HG02938 (cell line): ENCODE data around the gene NAXD.

Source experiments
- ATAC-seq: cut with Tn5 transposase; IDR thresholded peaks from one replicate; pipeline ENCODE4 v1.9.1; 2021; ENCODE audit warnings: mild to moderate bottlenecking, moderate library complexity; ENCODE audit not compliant: unreplicated experiment

NAXD gene

GRCh38 chr13:110643324-110643723 is 28.0 kb downstream of the NAXD start:
- no peak for ATAC-seq

GRCh38 chr13:110643768-110644421 is 28.6 kb downstream of the NAXD start:
- no peak for ATAC-seq

DNA sequence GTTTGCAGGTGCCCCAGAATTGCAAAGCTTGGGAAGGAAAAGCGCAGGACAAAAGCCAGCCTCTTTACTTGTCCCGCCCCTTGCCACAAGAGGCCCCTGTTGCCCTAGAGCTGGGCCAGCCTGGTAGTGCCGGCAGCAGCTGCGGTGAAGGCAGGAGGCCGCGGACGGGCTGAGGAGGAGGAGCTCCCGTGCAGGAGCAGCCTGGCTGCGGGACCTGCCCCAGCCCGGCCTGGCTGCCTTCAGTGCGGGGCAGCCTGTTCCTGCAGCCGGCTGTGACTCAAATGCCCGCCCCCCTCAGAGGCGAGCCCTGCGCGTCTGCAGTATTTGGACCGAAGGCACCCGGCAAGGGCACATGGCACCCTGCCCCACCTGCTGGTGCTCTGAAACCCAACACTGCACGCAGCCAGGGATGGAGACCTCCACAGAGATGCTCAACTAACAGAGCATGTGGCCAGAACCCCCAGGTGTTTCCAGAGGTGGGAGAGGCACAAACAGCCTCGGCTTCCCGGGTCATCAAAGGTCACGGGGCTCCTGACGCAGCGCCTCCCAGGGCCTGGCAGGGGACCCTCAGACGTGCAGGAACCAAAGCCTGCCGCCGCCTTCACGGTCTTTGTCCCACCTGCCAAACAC is 29.7 kb downstream of the NAXD start:
- ATAC-seq: peak; percentile 77

DNA sequence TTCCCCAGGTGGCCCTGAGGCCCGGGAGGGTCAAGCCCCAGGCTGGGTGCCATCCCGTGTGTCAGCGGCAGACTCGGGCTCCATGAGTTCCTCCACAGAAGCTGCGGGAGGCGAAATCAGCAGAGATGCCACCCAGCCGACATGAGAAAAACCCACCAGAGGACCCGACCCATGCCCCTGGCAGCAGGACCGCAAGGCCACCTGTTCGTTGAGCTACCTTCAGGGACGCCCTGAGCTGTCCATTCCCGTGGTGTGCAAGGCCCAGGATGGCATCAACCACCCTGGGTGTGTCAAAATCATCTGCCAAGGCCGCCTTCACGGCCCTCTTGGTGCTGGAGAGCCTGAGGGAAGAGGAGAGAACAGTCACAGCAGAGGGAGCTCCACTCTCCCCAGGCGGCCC is 30.4 kb downstream of the NAXD start:
- ATAC-seq: no peak

GRCh38 chr13:110646442-110647364 is 31.4 kb downstream of the NAXD start:
- ATAC-seq: no peak

DNA sequence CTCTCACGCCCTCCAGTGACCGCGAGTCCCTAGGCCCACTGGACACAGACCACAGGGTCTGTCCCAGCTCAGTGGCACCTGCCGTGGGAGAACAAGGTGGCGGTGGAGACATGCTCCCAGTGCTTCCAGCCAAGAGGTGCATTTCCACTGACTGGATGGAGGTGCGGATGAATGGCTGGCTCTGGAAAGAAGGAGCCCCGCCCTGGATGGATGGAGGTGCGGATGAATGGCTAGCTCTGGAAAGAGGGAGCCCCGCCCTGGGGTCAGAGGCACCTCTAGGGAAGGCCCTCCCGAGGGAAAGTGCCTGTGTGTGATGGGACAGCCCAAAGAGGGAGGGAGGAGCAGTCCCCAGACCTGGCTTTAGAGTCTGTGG is 32.0 kb downstream of the NAXD start:
- no peak for ATAC-seq

- no peak for ATAC-seq
These were observed 32.9 kb downstream of the NAXD start for GRCh38 chr13:110648146-110648819.

DNA sequence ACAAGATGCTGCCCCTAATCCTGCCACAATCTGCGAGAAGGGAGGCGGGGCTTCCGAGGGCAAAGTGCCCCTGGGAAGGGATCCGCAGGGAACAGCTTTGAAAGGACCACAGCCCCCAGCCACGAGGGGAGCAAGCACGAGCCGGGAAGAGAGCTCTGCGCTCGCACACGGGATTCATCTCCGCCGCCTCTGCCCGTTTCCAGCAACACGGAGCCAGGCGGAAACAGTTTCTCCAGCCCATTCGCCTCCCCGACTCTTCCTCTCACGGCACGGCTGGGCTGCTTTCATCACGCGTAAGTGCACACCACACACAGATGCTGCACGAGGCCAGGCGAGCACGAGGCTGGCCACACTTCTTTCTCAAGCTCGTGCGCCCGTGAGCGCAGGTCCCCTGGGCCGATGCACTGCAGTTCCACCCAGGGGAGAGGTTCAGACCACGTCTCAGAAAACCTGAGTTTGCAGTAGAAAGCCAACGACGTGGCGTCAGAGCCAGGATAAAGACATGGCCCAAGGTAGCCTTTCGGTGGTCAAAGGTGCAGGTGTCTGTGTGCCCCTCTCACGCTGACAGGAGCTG is 33.6 kb downstream of the NAXD start:
- ATAC-seq: no peak

DNA sequence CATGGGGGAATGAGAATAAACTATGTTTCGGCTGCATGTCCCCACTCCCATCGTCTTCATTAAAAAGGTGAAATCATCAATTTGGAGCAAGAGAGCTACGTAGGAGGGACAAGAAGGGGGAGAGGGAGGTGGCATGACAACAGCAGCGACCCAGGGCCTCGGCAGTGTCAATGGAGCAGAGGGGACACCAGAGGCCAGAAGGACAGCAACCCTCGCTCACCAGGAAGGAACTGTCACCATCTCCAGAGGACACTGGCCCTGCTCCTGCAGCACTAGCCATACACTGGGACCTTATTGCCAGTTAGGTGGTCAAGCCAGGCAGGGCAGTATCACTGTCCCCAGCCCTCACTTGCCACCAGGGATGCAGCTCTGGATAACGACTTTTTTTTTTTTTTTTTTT is 34.2 kb downstream of the NAXD start:
- no peak for ATAC-seq

DNA sequence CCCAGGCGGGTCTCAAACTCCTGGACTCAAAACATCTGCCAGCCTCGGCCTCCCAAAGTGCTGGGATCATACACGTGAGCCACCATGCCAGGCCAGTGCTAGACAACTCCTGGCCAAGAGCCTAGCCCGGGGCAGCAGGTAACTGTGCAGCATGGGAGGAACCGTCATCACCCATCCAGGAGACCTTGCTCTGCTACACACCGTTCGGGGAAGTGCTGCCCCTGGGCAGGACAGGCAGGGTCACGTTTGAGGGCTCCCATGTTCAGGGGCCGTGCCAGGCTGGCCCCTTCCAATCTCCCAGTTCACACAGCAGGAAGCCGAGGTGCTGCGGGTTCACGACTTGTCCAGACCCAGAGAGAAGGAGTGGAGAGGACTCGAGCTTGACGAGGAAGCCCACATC is 35.1 kb downstream of the NAXD start:
- ATAC-seq: no peak

GRCh38 chr13:110651271-110651670 is 35.9 kb downstream of the NAXD start:
- no peak for ATAC-seq

- ATAC-seq: no peak
These were observed 36.4 kb downstream of the NAXD start for GRCh38 chr13:110651726-110652230.

- no peak for ATAC-seq
These were observed 36.9 kb downstream of the NAXD start for GRCh38 chr13:110652231-110652730.

DNA sequence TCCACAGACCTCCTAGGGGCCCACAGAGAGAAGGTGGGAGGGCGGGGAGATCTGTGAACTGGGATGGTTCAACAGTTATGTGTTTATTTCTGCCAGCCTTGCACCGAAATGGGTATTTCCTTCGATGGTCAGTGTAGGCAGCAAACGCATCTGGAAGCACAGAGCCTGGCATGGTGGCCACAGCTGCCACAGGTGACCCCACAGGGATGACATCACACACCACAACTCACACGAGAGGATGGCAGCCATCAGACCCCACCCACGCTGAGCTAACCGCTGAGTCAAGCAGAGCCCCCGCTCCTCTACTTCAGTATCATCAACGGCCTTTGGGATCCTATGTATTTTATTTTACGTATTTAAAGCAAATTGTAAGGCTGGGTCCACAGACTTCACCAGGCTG is 37.4 kb downstream of the NAXD start:
- ATAC-seq: no peak

DNA sequence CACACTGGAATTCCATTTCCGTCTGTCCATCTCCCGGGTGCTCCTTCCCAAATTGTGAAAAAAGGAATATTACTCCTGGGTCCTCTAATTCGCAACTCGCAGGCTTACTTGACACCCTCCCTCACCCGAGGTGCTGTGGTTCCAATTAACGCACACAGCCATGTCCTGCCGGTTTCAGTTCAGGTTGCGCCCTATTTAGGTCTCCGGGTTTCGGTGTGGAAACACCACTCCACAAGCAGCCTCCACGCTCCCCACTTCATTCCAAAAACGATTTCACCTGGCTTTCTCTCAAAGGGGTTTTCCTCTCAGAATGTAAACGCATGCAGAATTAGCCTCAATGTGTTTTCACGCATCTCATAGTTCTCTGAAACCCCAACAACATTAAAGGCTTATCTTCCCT is 37.9 kb downstream of the NAXD start:
- no peak for ATAC-seq

DNA sequence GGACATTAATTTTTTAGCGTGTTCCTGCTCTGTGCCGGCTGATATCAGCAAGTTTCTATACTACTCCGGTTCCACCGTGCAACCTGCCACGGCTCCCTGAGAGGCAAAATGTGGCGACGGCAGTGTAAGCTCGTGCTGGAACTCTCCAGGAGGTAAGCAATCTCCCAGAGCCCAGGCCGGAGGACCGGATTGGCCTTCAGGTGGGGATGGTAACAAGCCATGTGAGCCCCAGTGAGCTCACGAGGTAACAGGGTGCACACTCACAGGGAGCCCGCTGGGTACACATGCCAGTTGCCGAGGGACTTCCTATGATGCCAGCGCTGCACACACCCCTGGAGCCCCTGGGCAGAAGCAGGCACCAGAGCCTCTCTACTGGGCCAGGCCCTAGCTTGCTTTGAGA is 38.5 kb downstream of the NAXD start:
- no peak for ATAC-seq

DNA sequence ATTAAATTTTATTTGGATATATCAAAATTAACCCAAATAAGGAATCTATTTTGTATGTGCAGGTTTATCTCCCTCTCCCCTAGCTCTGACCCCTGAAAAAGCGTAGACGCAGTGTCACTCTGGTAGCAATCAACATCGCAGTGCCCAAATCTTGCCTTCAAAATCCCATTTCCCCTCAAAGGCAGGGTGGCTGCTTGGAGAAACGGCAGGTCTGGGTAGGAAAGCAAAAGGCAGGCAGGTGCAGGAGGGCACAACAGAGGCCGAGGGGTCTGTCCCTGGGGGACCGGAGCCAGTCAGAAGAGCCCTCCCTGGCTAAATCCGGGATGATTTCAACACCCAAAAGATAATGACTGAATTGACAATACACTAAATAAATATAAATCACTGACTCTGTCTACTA is 41.9 kb downstream of the NAXD start:
- no peak for ATAC-seq

- ATAC-seq: peak; percentile 92
These were observed 43.0 kb downstream of the NAXD start for GRCh38 chr13:110658218-110658911.

DNA sequence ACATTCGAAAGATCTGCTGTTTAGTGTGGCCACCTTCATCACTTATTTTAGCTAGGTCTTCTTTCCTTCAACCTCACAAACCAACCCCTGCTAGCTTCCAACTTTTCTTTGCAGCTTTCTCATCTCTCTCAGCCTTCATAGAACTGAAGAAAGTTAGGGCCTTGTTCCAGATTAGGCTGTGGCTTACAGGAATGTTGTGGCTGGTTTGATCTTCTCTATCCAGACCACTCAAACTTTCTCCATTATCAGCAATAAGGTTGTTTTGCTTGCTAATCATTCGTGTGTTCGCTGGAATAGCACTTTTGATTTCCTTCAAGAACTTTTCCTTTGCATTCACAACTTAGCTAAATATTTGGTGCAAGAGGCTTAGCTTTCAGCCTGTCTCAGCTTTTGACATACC is 45.9 kb downstream of the NAXD start:
- no peak for ATAC-seq

GRCh38 chr13:110662091-110662490 is 46.7 kb downstream of the NAXD start:
- ATAC-seq: no peak
